Measurements from ENCODE around the gene WWP2.
A peak's percentile ranks its signal among the peaks of the same experiment; 100 is the strongest.
"Not testable (repeated sequence)": the region's sequence is repeated elsewhere in the genome, so short reads cannot be mapped to it uniquely, and the experiment has no call there.

Gene WWP2

GRCh38 chr16:69761983-69762813 is at the start of gene WWP2:
WWP2 (plus strand) TSS chr16:69762332; CDS start chr16:69787011, 24,679 bp downstream.
- peak; percentile 88 for DNase-seq

- no peak for DNase-seq
These were observed 49.1 kb upstream of the WWP2 start for GRCh38 chr16:69712914-69713581.

DNA sequence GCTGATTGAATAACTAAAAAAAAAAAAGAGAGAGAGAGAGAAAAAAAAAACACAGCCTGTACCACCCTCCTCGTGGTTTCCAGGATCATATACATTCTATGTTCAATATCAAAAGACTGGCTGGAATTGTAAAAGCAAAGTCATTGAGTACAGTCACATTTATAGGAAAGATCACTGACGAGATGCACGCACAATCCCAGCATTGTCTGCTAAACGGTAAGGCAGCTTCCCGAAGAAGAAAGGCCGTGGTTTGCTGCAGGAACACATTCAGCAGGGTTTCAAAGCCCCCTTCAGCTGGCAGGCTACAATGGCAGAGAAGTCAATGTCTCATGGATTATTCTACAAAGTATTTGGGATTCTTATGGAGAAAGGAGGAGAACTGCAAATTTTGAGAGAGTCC is 45.1 kb upstream of the WWP2 start:
- no peak for DNase-seq

- DNase-seq = no peak
These were observed 43.9 kb upstream of the WWP2 start for GRCh38 chr16:69718111-69718764.

GRCh38 chr16:69720822-69721430 is 41.2 kb upstream of the WWP2 start:
- no peak for DNase-seq

DNA sequence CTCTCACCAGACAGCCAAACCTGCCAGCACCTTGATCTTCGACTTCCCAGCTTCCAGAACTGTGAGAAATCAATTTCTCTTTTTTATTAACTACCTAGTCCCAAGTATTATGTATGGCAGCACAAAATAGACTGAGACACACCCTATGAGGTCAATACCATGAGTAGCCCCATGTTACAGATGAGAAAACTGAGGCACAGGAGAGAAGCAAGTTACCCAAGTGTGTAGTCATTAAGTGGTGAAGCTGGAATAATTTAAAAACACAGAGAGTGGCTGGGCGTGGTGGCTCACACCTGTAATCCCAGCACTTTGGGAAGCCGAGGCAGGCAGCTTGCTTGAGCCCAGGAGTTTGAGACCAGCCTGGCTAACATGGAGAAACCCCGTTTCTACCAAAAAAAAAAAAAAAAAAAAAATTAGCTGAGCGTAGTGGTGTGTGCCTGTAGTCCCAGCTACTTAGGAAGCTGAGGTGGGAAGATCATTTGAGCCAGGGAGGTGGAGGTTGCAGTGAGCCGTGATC is 40.6 kb upstream of the WWP2 start:
- DNase-seq = no peak

DNA sequence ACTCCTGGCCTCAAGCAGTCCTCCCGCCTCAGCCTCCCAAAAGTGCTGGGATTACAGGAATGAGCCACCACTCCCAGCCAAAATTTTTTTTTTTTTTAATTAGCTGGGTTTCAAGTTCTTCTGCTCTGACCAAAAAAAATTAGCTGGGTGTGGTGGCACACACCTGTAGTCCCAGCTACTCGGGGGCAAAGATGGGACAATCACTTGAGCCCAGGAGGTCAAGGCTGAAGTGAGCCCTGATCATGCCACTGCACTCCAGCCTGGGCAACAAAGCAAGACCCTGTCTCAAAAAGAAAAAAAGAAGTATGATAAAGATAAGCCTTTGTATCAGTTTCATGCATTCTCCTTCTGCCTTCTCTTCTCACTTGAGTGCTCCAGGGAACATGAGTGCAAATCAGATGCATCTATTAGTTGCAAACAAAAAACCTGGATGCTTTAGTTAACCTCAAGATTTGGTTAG is 37.7 kb upstream of the WWP2 start:
- DNase-seq = no peak

DNA sequence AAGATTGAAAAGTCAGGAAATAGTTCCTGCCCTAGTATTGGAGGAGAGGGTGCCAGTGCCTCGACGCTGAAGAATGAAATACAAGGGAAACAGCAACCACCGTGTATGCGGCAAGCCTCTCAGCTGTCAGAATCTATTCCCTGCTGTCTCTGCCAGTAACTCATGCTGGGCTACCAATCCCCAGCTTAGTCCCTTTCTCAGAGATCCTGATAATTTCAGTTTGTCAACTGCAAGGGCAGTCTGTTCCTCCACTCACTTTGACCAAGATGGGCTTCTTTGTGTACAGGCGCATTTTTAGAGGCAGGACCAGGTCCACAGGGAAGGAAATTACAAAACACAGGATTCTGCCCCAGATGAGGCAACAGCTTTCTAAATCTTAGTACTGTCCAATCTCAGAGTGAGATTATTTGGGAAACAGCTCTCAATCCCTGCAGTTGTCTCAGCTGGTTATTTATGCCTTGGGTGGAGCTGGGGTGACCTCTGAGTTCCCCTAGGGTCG is 37.1 kb upstream of the WWP2 start:
- DNase-seq = no peak

- no peak for DNase-seq
These were observed 36.4 kb upstream of the WWP2 start for GRCh38 chr16:69725480-69726312.

DNA sequence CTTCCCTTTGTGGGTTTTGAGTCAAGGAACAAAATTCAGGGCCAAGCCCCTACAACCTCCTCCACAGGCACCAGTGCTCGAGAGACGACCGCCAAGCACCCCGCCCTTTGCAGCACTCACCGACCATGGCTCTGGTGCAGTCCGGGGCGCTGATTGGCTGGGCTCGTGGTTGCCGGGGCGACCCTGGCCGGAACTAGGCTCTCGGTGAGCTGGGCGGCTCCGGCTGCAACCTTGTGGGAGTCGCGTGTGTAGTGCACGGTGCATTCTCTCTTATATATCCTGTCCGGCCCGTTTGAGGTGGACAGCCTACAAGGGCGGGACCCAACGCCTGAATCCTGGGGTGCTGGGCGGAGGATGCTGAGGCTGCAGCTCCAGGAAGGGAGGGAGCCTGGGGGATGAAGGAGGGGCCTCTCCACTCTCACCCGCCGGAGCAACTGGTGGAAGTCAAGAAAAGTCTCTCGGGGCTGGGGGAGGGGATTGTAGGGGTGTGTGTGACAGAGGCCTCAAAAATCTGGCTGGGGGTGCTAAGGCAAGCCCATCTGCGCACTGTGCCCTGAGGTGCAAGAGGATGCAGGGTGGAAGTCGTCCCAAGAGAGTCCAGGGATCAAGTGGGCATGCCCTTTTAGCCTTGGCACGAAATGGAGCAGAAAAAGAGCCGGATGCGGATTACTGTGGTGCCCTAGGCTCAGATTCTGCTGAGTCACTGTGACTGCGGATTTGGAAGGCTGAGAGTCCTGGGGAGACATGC is 35.6 kb upstream of the WWP2 start, which contains the start of gene NQO1:
TSS of gene NQO1 (minus strand) at position 248 of the 748 bp plus-strand sequence. CDS start at position 127, 121 bp downstream.
- DNase-seq = peak; percentile 93

DNA sequence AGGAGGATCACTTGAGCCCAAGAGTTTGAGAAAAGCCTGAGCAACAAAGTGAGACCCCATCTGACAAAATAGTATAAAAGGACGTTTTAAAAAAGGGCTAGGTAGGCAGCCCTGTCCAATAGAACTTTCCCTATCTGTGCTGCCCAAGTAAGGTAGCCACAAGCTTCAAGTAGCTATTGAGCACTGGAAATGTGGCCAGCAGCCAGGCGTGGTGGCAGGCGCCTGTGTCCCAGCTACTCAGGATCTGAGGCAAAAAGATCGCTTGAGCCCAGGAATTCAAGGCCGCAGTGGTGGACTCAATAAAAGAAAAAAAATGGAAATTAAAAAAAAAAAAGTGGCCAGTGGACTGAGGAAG is 34.2 kb upstream of the WWP2 start:
- no peak for DNase-seq

GRCh38 chr16:69729030-69729429 is 33.1 kb upstream of the WWP2 start:
- not testable (repeated sequence) for DNase-seq

GRCh38 chr16:69731280-69731679 is 30.9 kb upstream of the WWP2 start:
- DNase-seq = not testable (repeated sequence)

- no peak for DNase-seq
These were observed 30.0 kb upstream of the WWP2 start for GRCh38 chr16:69732101-69732500.

- no peak for DNase-seq
These were observed 20.6 kb upstream of the WWP2 start for GRCh38 chr16:69741519-69741918.

DNA sequence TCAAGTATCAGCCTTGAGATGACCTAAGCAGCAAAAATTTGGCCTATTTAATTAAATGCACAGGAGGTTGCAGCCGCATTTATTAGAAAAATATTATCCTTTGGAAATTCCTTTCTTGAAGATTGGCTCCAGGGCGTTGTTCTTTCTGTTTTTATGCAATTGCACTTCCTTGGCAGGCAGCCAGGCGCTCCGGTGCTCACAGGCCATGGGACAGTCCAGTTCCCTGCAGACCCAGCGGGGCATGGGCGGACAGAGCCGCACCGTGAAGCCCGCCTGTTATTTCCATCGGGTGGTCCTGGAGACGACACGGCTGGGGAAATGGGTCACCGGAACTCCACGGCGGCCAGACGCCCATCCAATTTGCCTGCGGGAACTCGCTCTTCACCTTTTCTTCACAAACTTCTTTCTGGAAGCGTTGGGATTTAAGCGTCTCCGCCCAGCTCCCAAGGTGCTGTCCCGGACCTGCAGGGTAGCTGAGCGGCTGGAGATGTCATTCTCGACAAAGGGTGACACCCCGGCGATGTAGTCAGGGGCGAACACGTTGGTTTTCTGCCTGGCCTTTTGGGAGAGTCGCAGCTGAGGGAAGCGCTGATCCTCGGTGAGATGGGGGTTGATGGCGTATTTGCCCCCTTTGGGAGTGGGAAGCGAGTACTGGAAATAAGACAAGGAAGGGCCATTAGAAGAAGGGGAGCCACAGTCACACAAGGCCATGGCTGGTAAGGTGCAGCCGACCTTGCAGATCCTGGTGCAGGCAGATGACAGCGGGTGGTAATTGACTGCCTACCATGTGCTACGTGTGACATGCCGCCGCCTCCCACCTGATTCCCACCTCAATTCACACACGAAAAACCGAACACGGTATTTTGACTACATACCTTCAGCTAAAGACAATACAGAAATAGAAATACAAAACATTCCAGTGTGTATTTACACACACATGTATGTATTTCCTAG is 19.9 kb upstream of the WWP2 start:
- DNase-seq = peak; percentile 43

GRCh38 chr16:69744363-69745231 is 17.5 kb upstream of the WWP2 start:
- no peak for DNase-seq

GRCh38 chr16:69745232-69745612 is 16.9 kb upstream of the WWP2 start:
- DNase-seq = no peak

GRCh38 chr16:69745959-69746358 is 16.2 kb upstream of the WWP2 start:
- DNase-seq = no peak

All from right hindlimb (tissue), 1 donor.